HepG2 (cell line): ENCODE measurements around the gene STAMBPL1. TPM values are rescaled to one million over a fixed set of nuclear protein-coding genes. Genes with fewer than 3 reads are reported as not detected.

Experiments used
- ATAC-seq: fragments of 200-7000 bp; cut with Tn5 transposase; 3 replicates; pipeline ENCODE4 v1.9.1; 2020; ENCODE audit warnings: mild to moderate bottlenecking, moderate library complexity
- BruUV-seq: library from RNA; stranded (reverse); fragments of 400-500 nt; replicated peaks from 2 replicates; lab custom pipeline; 2021; lab: Mats Ljungman, UMichigan
- CTCF ChIA-PET: fragments of 300-600 bp; formaldehyde crosslinking; extraction: SDS; loops from one replicate; lab custom pipeline; 2021; ENCODE audit warnings: low total read pairs, inconsistent platforms, low intra/inter-chr PET ratio; lab: Yijun Ruan, JAX
- POLR2A ChIA-PET: fragments of 350-600 bp; sonication (Branson Sonifier 250); formaldehyde crosslinking; loops from one replicate; lab custom pipeline; 2020; ENCODE audit warnings: antibody characterized with exemption, inconsistent platforms; lab: Yijun Ruan, JAX
- DNase-seq: peaks from one replicate; pipeline ENCODE4 v3.0.0-alpha.2; 2015; ENCODE audit warnings: low spot score
- FAIRE-seq: peaks from 3 replicates; lab custom pipeline; 2011; peaks lifted over from hg19 to GRCh38; lab: Jason Lieb, UNC
- H2AFZ ChIP-seq: one replicate; pipeline ENCODE4 v1.6.1; 2011; ENCODE audit warnings: low read length, inconsistent platforms
- H3K27ac ChIP-seq: fragments of 300-600 bp; 3 replicates; pipeline ENCODE4 v1.8.0; 2011; ENCODE audit warnings: mixed run types, mild to moderate bottlenecking, mixed read lengths, low read length, inconsistent platforms; ENCODE audit not compliant: insufficient read depth; ENCODE audit errors: extremely low read length
- H3K27me3 ChIP-seq, 2 experiments: fragments of 200-600 bp in 1 of 2; 2 replicates in 1 of 2; 3 replicates in 1 of 2; pipeline versions ENCODE4 v1.6.0 to v1.8.0; 2011; ENCODE audit warnings: low read length in 2 of 2, mild to moderate bottlenecking in 2 of 2, moderate library complexity in 2 of 2, inconsistent platforms in 1 of 2; ENCODE audit not compliant: insufficient read depth in 2 of 2, control insufficient read depth in 1 of 2
- H3K36me3 ChIP-seq, 2 experiments: fragments of 200-600 bp in 1 of 2; replicated peaks in 1 of 2; 2 replicates in 1 of 2; 3 replicates in 1 of 2; pipeline versions ENCODE4 v1.5.1 to v1.8.0; 2011; ENCODE audit warnings: low read length in 2 of 2, inconsistent platforms in 1 of 2; ENCODE audit not compliant: insufficient read depth in 2 of 2, control insufficient read depth in 1 of 2
- H3K4me1 ChIP-seq: 2 replicates; pipeline ENCODE4 v1.5.1; 2012; ENCODE audit warnings: low read length, inconsistent platforms; ENCODE audit not compliant: insufficient read depth
- H3K4me2 ChIP-seq: 2 replicates; pipeline ENCODE4 v1.6.0; 2011; ENCODE audit warnings: low read depth, low read length, inconsistent platforms
- H3K4me3 ChIP-seq, 3 experiments: fragments of 200-600 bp in 1 of 3; sonication (generic), shearing (Covaris generic) in 1 of 3; replicated peaks in 1 of 3; 2 replicates each; pipeline ENCODE4 v1.5.1; 2011 to 2016; ENCODE audit warnings: low read length in 3 of 3, inconsistent platforms in 2 of 3, low read depth in 2 of 3, mild to moderate bottlenecking in 2 of 3, control low read depth in 1 of 3, mixed read lengths in 1 of 3; ENCODE audit not compliant: insufficient read depth in 1 of 3
- H3K79me2 ChIP-seq: one replicate; pipeline ENCODE4 v1.6.1; 2011; ENCODE audit warnings: low read length, inconsistent platforms; ENCODE audit not compliant: insufficient read depth
- H3K9ac ChIP-seq: 2 replicates; pipeline ENCODE4 v1.6.0; 2011; ENCODE audit warnings: mild to moderate bottlenecking, low read depth, low read length, inconsistent platforms; ENCODE audit not compliant: insufficient read depth
- H3K9me3 ChIP-seq: 2 replicates; pipeline ENCODE4 v1.5.1; 2012; ENCODE audit warnings: mild to moderate bottlenecking, low read length
- H4K20me1 ChIP-seq: 2 replicates; pipeline ENCODE4 v1.6.0; 2011; ENCODE audit warnings: inconsistent platforms, mild to moderate bottlenecking, low read length, moderate library complexity; ENCODE audit not compliant: insufficient read depth
- FOXO1 ChIP-seq: sonication (generic); formaldehyde crosslinking; IDR thresholded peaks from 2 replicates; pipeline ENCODE4 v1.4.0; 2020; ENCODE audit warnings: missing genetic modification reagents
- HOXA3 ChIP-seq: sonication (generic); formaldehyde crosslinking; IDR thresholded peaks from 2 replicates; pipeline ENCODE4 v1.5.0; 2020; ENCODE audit warnings: missing genetic modification reagents
- LCORL ChIP-seq, 2 experiments: fragments of 450-650 bp in 1 of 2; sonication (generic) in 1 of 2; formaldehyde crosslinking in 1 of 2; IDR thresholded peaks; 2 replicates each; pipeline versions ENCODE4 v1.5.0 to v1.6.1; 2017 to 2020; ENCODE audit warnings: antibody characterized with exemption in 1 of 2, missing genetic modification reagents in 1 of 2
- RBM39 ChIP-seq: fragments of 200-400 bp; formaldehyde crosslinking; IDR thresholded peaks from one replicate; pipeline ENCODE4 v1.6.1; 2018; ENCODE audit warnings: antibody characterized with exemption, mild to moderate bottlenecking, low read depth, low read length; ENCODE audit not compliant: poor library complexity, severe bottlenecking
- ZNF577 ChIP-seq: sonication (generic); formaldehyde crosslinking; IDR thresholded peaks from 2 replicates; pipeline ENCODE4 v1.4.0; 2020; ENCODE audit warnings: mild to moderate bottlenecking, low read depth, missing genetic modification reagents, borderline replicate concordance
- ZNF609 ChIP-seq: sonication (generic); formaldehyde crosslinking; IDR thresholded peaks from 2 replicates; pipeline ENCODE4 v1.4.0; 2020; ENCODE audit warnings: mild to moderate bottlenecking, missing genetic modification reagents, borderline replicate concordance
- WGBS: methylation state at CpG from one replicate; pipeline ENCODE4 v1.1.6; 2017; ENCODE audit warnings: low lambda C conversion rate; 5-methylcytosine and 5-hydroxymethylcytosine counted together
- in situ Hi-C: cut with HindIII; loops from 2 replicates; pipeline ENCODE4 v1.10.0; 2017; ENCODE audit warnings: low pct_unique_long_range_greater_than_20kb; ENCODE audit not compliant: extremely low pct_ligation_motif_present
- intact Hi-C: fragments of 100-400 bp; cut with micrococcal nuclease; formaldehyde crosslinking; loops from one replicate; pipeline ENCODE4 v1.10.0; 2022; ENCODE audit not compliant: unreplicated experiment
- polyA plus RNA-seq, 8 experiments: library from polyadenylated mRNA; depleted of rRNA in 3 of 8; stranded (reverse) in 7 of 8; unstranded in 1 of 8; fragments of >200 nt; fragmentation: Illumina TruSeq in 4 of 8; extraction: Trizol in 4 of 8; gene quantifications; 2 replicates each; pipeline versions ENCODE4 v1.2.1 to v1.2.3, GENCODE V29; 2011 to 2016; ENCODE audit warnings: low read depth in 4 of 8, missing spikeins in 1 of 8, mixed read lengths in 1 of 8; ENCODE audit not compliant: insufficient read depth in 1 of 8
- total RNA-seq, 5 experiments: library from RNA; depleted of rRNA; stranded (reverse); fragments of >200 nt; fragmentation: Illumina TruSeq; extraction: Trizol; gene quantifications; 2 replicates each; pipeline ENCODE4 v1.2.3, GENCODE V29; 2016; ENCODE audit warnings: low read depth in 1 of 5
- TF ChIP-seq, protein P1 (sequence below): sonication (generic); formaldehyde crosslinking; IDR thresholded peaks from 2 replicates; pipeline ENCODE4 v1.4.0; 2020; ENCODE audit warnings: missing genetic modification reagents
- TF ChIP-seq, protein P2 (sequence below): sonication (generic); formaldehyde crosslinking; IDR thresholded peaks from 2 replicates; pipeline ENCODE4 v1.5.1; 2020; ENCODE audit warnings: missing genetic modification reagents, mild to moderate bottlenecking, borderline replicate concordance
- TF ChIP-seq, protein P3 (sequence below): IDR thresholded peaks from 2 replicates; pipeline ENCODE4 v1.6.1; 2016

STAMBPL1 gene
- total and polyA plus RNA-seq, 2 of the 13 experiments (the other 11 are each of a cell fraction or from before 2014, with no cell fraction given) = 1.4 to 1.5 TPM

GRCh38 chr10:88908194-88908593 lies 28.1 kb downstream of the STAMBPL1 start (continued):
- TF ChIP-seq, protein P1, sequence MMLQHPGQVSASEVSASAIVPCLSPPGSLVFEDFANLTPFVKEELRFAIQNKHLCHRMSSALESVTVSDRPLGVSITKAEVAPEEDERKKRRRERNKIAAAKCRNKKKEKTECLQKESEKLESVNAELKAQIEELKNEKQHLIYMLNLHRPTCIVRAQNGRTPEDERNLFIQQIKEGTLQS (CRISPR knock-in tag) = no peak
- TF ChIP-seq LCORL (IDR thresholded peaks at IDR 0.05) = no peak
- TF ChIP-seq LCORL (CRISPR knock-in tag; IDR thresholded peaks at IDR 0.05) = no peak
- TF ChIP-seq, protein P2, sequence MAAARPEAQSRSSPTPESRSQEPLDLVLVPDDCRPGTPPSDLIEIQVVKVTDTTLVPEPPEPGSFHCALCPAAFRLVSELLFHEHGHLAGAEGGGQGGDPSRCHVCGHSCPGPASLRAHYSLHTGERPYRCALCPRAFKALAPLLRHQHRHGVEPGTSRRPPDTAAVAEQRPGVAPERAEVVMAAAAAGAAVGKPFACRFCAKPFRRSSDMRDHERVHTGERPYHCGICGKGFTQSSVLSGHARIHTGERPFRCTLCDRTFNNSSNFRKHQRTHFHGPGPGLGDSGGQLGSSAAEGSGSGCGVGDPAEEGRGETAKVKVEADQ (CRISPR knock-in tag) = no peak

GRCh38 chr10:88911116-88911515 lies 31.1 kb downstream of the STAMBPL1 start:
- no peak for ATAC-seq
- in situ Hi-C loops (no loop called here), intact Hi-C loops (no loop called here)
- Histone ChIP-seq H4K20me1 (no peaks in the 10 kb centered on the region), H3K79me2 (no peaks in the 10 kb centered on the region), H3K9me3 (no peaks in the 10 kb centered on the region), H2AFZ (no peak overlapping the region), H3K4me2 (no peak overlapping the region), H3K4me3 (no peak overlapping the region), H3K27ac (no peak overlapping the region), H3K36me3 (no peaks in the 10 kb centered on the region), H3K9ac (no peak overlapping the region), H3K4me1 (no peaks in the 10 kb centered on the region), H3K27me3 (no peaks in the 10 kb centered on the region)
- no peak for FAIRE-seq
- no peak for DNase-seq
- TF ChIP-seq, protein P3, sequence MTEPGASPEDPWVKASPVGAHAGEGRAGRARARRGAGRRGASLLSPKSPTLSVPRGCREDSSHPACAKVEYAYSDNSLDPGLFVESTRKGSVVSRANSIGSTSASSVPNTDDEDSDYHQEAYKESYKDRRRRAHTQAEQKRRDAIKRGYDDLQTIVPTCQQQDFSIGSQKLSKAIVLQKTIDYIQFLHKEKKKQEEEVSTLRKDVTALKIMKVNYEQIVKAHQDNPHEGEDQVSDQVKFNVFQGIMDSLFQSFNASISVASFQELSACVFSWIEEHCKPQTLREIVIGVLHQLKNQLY = no peak
- TF ChIP-seq RBM39 = no peak
- TF ChIP-seq ZNF577 (CRISPR knock-in tag) = no peak
- TF ChIP-seq HOXA3 (CRISPR knock-in tag) = no peak
- TF ChIP-seq ZNF609 (CRISPR knock-in tag) = no peak
- no peak for TF ChIP-seq FOXO1 (CRISPR knock-in tag)
- CTCF ChIA-PET = no interaction called here
- 51% methylated on average over 1 of the region's 1 CpG for WGBS
- POLR2A ChIA-PET = no interaction called here
- no TSS peak for BruUV-seq
